Activated naive CD4-positive, alpha-beta T cell treated with anti-CD3 and anti-CD28 coated beads, Interleukin-2, amount 50 U/mL, for 24 hours (primary cell): Measurements from ENCODE around the gene TMX3.

ENCODE experiments used
- H3K27ac Mint-ChIP-seq: one replicate; pipeline ENCODE4 v1.8.0; 2021; ENCODE audit warnings: mild to moderate bottlenecking, mixed read lengths
- H3K27me3 Mint-ChIP-seq: one replicate; pipeline ENCODE4 v1.8.0; 2021; ENCODE audit warnings: mixed read lengths
- H3K36me3 Mint-ChIP-seq: one replicate; pipeline ENCODE4 v1.8.0; 2021; ENCODE audit warnings: mixed read lengths
- H3K4me1 Mint-ChIP-seq: one replicate; pipeline ENCODE4 v1.8.0; 2021; ENCODE audit warnings: mixed read lengths
- H3K4me3 Mint-ChIP-seq: one replicate; pipeline ENCODE4 v1.8.0; 2021; ENCODE audit warnings: mild to moderate bottlenecking, mixed read lengths
- H3K9me3 Mint-ChIP-seq: one replicate; pipeline ENCODE4 v1.8.0; 2021; ENCODE audit warnings: mixed read lengths

TMX3 gene

GRCh38 chr18:68714712-68715496 is at the start of gene TMX3:
Gene TMX3, minus strand, starts transcription at chr18:68715108. Its CDS starts 127 bp downstream, at chr18:68714981.
- Mint-ChIP-seq H3K4me3 (peak within 1 kb of the TSS; percentile 99), H3K27me3 (no peaks in the 10 kb centered on the region), H3K27ac (peak within 1 kb of the TSS; percentile 92), H3K36me3 (peaks cover 8% of the 10 kb centered on the region), H3K4me1 (peaks cover 47% of the 10 kb centered on the region), H3K9me3 (no peaks in the 10 kb centered on the region)

GRCh38 chr18:68764016-68764415 is 49.1 kb upstream of the TMX3 start:
- Mint-ChIP-seq H3K4me3 (no peak overlapping the region), H3K27ac (no peak overlapping the region), H3K36me3 (peaks cover 5% of the 10 kb centered on the region), H3K27me3 (no peaks in the 10 kb centered on the region), H3K9me3 (peaks cover 5% of the 10 kb centered on the region), H3K4me1 (no peaks in the 10 kb centered on the region)

- H3K27me3 Mint-ChIP-seq, result no peaks in the 10 kb centered on the region
- H3K4me1 Mint-ChIP-seq, result no peaks in the 10 kb centered on the region
- peaks cover 11% of the 10 kb centered on the region for H3K9me3 Mint-ChIP-seq
- H3K27ac Mint-ChIP-seq, result no peak overlapping the region
- peaks cover 6% of the 10 kb centered on the region for H3K36me3 Mint-ChIP-seq
- no peak overlapping the region for H3K4me3 Mint-ChIP-seq
Observed at GRCh38 chr18:68763083-68763482, 48.2 kb upstream of the TMX3 start.

GRCh38 chr18:68759308-68759707 is 44.4 kb upstream of the TMX3 start:
- Mint-ChIP-seq H3K36me3 (peaks cover 6% of the 10 kb centered on the region), H3K9me3 (peaks cover 11% of the 10 kb centered on the region), H3K27ac (no peak overlapping the region), H3K27me3 (no peaks in the 10 kb centered on the region), H3K4me1 (no peaks in the 10 kb centered on the region), H3K4me3 (no peak overlapping the region)

GRCh38 chr18:68757126-68757525 is 42.2 kb upstream of the TMX3 start:
- Mint-ChIP-seq H3K4me3 (no peak overlapping the region), H3K36me3 (peaks cover 6% of the 10 kb centered on the region), H3K4me1 (no peaks in the 10 kb centered on the region), H3K27ac (no peak overlapping the region), H3K9me3 (peaks cover 11% of the 10 kb centered on the region), H3K27me3 (no peaks in the 10 kb centered on the region)

- H3K4me1 Mint-ChIP-seq, result no peaks in the 10 kb centered on the region
- H3K4me3 Mint-ChIP-seq, result no peak overlapping the region
- H3K36me3 Mint-ChIP-seq, result no peaks in the 10 kb centered on the region
- H3K27me3 Mint-ChIP-seq, result no peaks in the 10 kb centered on the region
- H3K27ac Mint-ChIP-seq, result no peak overlapping the region
- H3K9me3 Mint-ChIP-seq, result no peaks in the 10 kb centered on the region
Observed at GRCh38 chr18:68742206-68742605, 27.3 kb upstream of the TMX3 start.

GRCh38 chr18:68740966-68741365 is 26.1 kb upstream of the TMX3 start:
- Mint-ChIP-seq H3K4me1 (no peaks in the 10 kb centered on the region), H3K27ac (no peak overlapping the region), H3K27me3 (no peaks in the 10 kb centered on the region), H3K4me3 (no peak overlapping the region), H3K36me3 (no peaks in the 10 kb centered on the region), H3K9me3 (no peaks in the 10 kb centered on the region)

GRCh38 chr18:68739462-68739861 is 24.6 kb upstream of the TMX3 start:
- H3K4me3 Mint-ChIP-seq, result no peak overlapping the region
- no peaks in the 10 kb centered on the region for H3K36me3 Mint-ChIP-seq
- H3K4me1 Mint-ChIP-seq, result no peaks in the 10 kb centered on the region
- no peaks in the 10 kb centered on the region for H3K27me3 Mint-ChIP-seq
- no peak overlapping the region for H3K27ac Mint-ChIP-seq
- no peaks in the 10 kb centered on the region for H3K9me3 Mint-ChIP-seq

GRCh38 chr18:68738564-68738963 is 23.7 kb upstream of the TMX3 start:
- Mint-ChIP-seq H3K4me3 (no peak overlapping the region), H3K9me3 (no peaks in the 10 kb centered on the region)

GRCh38 chr18:68735483-68736343 is 20.8 kb upstream of the TMX3 start:
- no peak overlapping the region for H3K4me3 Mint-ChIP-seq
- no peaks in the 10 kb centered on the region for H3K4me1 Mint-ChIP-seq

More at GRCh38 chr18:68738564-68738963, 23.7 kb upstream of the TMX3 start:
- no peaks in the 10 kb centered on the region for H3K36me3 Mint-ChIP-seq
- no peak overlapping the region for H3K27ac Mint-ChIP-seq
- H3K27me3 Mint-ChIP-seq, result no peaks in the 10 kb centered on the region
- no peaks in the 10 kb centered on the region for H3K4me1 Mint-ChIP-seq

GRCh38 chr18:68734308-68734707 is 19.4 kb upstream of the TMX3 start:
- Mint-ChIP-seq H3K4me3 (no peak overlapping the region), H3K27ac (no peak overlapping the region), H3K4me1 (no peaks in the 10 kb centered on the region), H3K27me3 (no peaks in the 10 kb centered on the region), H3K9me3 (no peaks in the 10 kb centered on the region), H3K36me3 (no peaks in the 10 kb centered on the region)

More at GRCh38 chr18:68735483-68736343, 20.8 kb upstream of the TMX3 start:
- Mint-ChIP-seq H3K27ac (no peak overlapping the region), H3K27me3 (no peaks in the 10 kb centered on the region), H3K36me3 (no peaks in the 10 kb centered on the region), H3K9me3 (no peaks in the 10 kb centered on the region)

GRCh38 chr18:68733707-68734106 is 18.8 kb upstream of the TMX3 start:
- H3K9me3 Mint-ChIP-seq, result no peaks in the 10 kb centered on the region
- H3K27ac Mint-ChIP-seq, result no peak overlapping the region
- H3K36me3 Mint-ChIP-seq, result no peaks in the 10 kb centered on the region
- no peaks in the 10 kb centered on the region for H3K27me3 Mint-ChIP-seq
- no peaks in the 10 kb centered on the region for H3K4me1 Mint-ChIP-seq
- H3K4me3 Mint-ChIP-seq, result no peak overlapping the region

- no peaks in the 10 kb centered on the region for H3K27me3 Mint-ChIP-seq
- no peak overlapping the region for H3K4me3 Mint-ChIP-seq
- no peak overlapping the region for H3K27ac Mint-ChIP-seq
- H3K9me3 Mint-ChIP-seq, result no peaks in the 10 kb centered on the region
- peaks cover 3% of the 10 kb centered on the region for H3K4me1 Mint-ChIP-seq
- H3K36me3 Mint-ChIP-seq, result no peaks in the 10 kb centered on the region
Observed at GRCh38 chr18:68728081-68728700, 13.3 kb upstream of the TMX3 start.

GRCh38 chr18:68727506-68727905 is 12.6 kb upstream of the TMX3 start:
- Mint-ChIP-seq H3K27me3 (no peaks in the 10 kb centered on the region), H3K4me3 (no peak overlapping the region), H3K9me3 (no peaks in the 10 kb centered on the region), H3K4me1 (peaks cover 10% of the 10 kb centered on the region), H3K27ac (no peak overlapping the region), H3K36me3 (no peaks in the 10 kb centered on the region)

- H3K27me3 Mint-ChIP-seq, result no peaks in the 10 kb centered on the region
- peaks cover 32% of the 10 kb centered on the region for H3K4me1 Mint-ChIP-seq
- H3K36me3 Mint-ChIP-seq, result no peaks in the 10 kb centered on the region
- H3K9me3 Mint-ChIP-seq, result no peaks in the 10 kb centered on the region
- no peak overlapping the region for H3K27ac Mint-ChIP-seq
- H3K4me3 Mint-ChIP-seq, result no peak overlapping the region
Observed at GRCh38 chr18:68725346-68725745, 10.4 kb upstream of the TMX3 start.

GRCh38 chr18:68724021-68724420 is 9.1 kb upstream of the TMX3 start:
- Mint-ChIP-seq H3K4me3 (no peak overlapping the region), H3K4me1 (peaks cover 33% of the 10 kb centered on the region), H3K36me3 (no peaks in the 10 kb centered on the region), H3K27me3 (no peaks in the 10 kb centered on the region), H3K9me3 (no peaks in the 10 kb centered on the region), H3K27ac (no peak overlapping the region)
